Activated naive CD4-positive, alpha-beta T cell treated with anti-CD3 and anti-CD28 coated beads, Interleukin-2, amount 10 ng/mL, durations not matched to agents 7 days and 5 days (primary cell): ENCODE measurements around the gene LIMCH1.
"Not testable (repeated sequence)": the region's sequence is repeated elsewhere in the genome, so short reads cannot be mapped to it uniquely, and the experiment has no call there.

Experiments used
- CTCF ChIA-PET: fragments of 350-600 bp; sonication (Branson Sonifier 250); formaldehyde crosslinking; loops from one replicate; lab custom pipeline; 2021; ENCODE audit warnings: antibody characterized with exemption; lab: Charles Lee
- DNase-seq: peaks from one replicate; pipeline ENCODE4 v3.0.0-alpha.2; 2020
- H3K27ac Mint-ChIP-seq: one replicate; pipeline ENCODE4 v1.8.0; 2021; ENCODE audit warnings: mild to moderate bottlenecking, moderate library complexity, mixed read lengths
- H3K27me3 Mint-ChIP-seq: one replicate; pipeline ENCODE4 v1.8.0; 2021; ENCODE audit warnings: mild to moderate bottlenecking, mixed read lengths
- H3K36me3 Mint-ChIP-seq: one replicate; pipeline ENCODE4 v1.8.0; 2021; ENCODE audit warnings: mixed read lengths
- H3K4me1 Mint-ChIP-seq: one replicate; pipeline ENCODE4 v1.8.0; 2021; ENCODE audit warnings: mixed read lengths
- H3K4me3 Mint-ChIP-seq: one replicate; pipeline ENCODE4 v1.8.0; 2021; ENCODE audit warnings: mild to moderate bottlenecking, moderate library complexity, mixed read lengths
- H3K9me3 Mint-ChIP-seq: one replicate; pipeline ENCODE4 v1.8.0; 2021; ENCODE audit warnings: mixed read lengths

The LIMCH1 gene, protein sequence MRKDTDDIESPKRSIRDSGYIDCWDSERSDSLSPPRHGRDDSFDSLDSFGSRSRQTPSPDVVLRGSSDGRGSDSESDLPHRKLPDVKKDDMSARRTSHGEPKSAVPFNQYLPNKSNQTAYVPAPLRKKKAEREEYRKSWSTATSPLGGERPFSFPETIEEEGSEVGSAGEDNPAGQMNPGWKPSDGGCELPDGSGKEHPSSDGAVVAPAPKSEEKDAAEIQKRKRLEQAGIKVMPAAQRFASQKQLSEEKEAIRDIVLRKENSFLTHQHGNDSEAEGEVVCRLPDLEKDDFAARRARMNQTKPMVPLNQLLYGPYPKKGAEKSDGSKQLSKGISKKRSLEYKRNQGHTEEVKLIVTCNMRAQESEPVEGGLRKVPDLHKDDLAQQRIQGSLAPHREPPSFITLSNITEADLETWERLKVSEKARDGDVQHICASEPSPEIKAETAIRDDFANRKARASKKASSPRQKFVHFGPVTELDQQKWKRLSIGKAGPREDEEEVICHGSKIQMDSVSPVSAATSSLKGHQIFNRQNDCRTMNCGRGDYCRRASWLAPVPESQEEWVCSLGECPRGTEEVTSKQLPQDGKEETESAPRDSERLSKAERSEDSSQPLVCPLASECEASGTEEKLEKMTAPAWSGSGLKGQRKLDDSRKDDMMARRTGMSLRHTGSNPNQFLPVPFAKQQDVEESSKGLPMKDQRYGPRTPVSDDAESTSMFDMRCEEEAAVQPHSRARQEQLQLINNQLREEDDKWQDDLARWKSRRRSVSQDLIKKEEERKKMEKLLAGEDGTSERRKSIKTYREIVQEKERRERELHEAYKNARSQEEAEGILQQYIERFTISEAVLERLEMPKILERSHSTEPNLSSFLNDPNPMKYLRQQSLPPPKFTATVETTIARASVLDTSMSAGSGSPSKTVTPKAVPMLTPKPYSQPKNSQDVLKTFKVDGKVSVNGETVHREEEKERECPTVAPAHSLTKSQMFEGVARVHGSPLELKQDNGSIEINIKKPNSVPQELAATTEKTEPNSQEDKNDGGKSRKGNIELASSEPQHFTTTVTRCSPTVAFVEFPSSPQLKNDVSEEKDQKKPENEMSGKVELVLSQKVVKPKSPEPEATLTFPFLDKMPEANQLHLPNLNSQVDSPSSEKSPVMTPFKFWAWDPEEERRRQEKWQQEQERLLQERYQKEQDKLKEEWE (N-terminal part only)

DNA sequence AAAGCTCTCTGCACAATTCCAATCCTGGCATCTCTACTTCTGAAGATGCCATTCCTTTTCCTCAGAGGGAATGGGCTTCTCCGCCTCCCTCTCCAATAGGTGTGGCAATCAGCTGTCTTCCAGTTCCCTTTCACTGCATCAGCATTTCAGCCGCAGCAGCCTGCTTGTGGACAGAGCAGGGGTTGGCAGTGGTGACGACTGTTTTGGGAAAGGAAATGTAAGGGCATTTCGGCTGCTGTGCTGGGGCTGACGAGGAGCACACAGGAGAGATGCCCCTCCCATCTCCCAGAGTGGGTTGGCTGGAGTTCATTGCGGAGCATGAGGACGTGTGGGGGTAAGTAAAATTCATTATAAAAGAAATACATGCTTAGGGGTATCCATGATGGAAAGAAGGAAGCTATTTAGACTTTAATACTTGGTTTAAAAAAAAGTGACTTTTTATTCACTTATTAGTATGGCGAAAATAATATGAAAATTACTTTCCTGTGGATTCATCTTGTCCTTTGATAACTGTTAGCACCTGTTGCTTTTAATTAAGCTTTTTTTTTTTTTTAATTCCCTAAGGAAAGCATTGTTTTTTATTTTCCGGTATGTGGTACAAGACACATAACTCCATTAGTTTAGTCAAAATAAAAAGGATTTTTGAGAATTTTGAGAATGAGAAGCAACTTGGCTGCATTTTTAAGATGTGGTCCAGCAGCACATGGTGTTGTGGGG is at the start of gene LIMCH1:
LIMCH1 (plus strand) TSS at position 141 of the 717 bp plus-strand sequence. CDS start 67,839 bp downstream, outside the sequence.
- Mint-ChIP-seq H3K4me3 (no peak within 1 kb of the TSS), H3K9me3 (no peaks in the 10 kb centered on the region), H3K27ac (no peak within 1 kb of the TSS), H3K27me3 (no peaks in the 10 kb centered on the region), H3K4me1 (no peaks in the 10 kb centered on the region), H3K36me3 (no peaks in the 10 kb centered on the region)
- CTCF ChIA-PET, result no interaction called here
- no peak for DNase-seq

DNA sequence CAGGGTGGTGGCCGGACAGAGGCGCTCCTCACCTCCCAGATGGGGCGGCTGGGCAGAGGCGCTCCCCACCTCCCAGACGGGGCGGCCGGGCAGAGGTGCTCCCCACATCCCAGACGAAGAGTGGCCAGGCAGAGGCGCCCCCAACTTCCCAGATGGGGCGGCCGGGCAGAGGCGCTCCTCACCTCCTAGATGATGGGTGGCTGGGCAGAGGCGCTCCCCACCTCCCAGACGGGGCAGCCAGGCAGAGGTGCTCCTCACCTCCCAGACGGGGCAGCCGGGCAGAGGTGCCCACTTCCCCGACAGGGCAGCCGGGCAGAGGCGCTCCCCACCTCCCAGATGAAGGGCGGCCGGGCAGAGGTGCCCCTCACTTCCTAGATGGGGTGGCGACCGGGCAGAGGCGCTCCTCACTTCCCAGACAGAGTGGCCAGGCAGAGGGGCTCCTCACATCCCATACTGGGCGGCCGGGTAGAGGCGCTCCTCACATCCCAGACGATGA is 46.8 kb upstream of the LIMCH1 start:
- H3K27me3 Mint-ChIP-seq, H3K9me3 Mint-ChIP-seq, H3K4me1 Mint-ChIP-seq, H3K36me3 Mint-ChIP-seq, H3K27ac Mint-ChIP-seq, CTCF ChIA-PET, H3K4me3 Mint-ChIP-seq, DNase-seq: not testable (repeated sequence)

- no peaks in the 10 kb centered on the region for H3K27me3 Mint-ChIP-seq
- H3K4me1 Mint-ChIP-seq, result no peaks in the 10 kb centered on the region
- peaks cover 5% of the 10 kb centered on the region for H3K9me3 Mint-ChIP-seq
- no peaks in the 10 kb centered on the region for H3K36me3 Mint-ChIP-seq
- H3K27ac Mint-ChIP-seq, result no peak overlapping the region
- CTCF ChIA-PET, result no interaction called here
- DNase-seq, result no peak
- no peak overlapping the region for H3K4me3 Mint-ChIP-seq
Observed at GRCh38 chr4:41496977-41497376, 41.0 kb upstream of the LIMCH1 start.

- Mint-ChIP-seq H3K4me1 (no peaks in the 10 kb centered on the region), H3K4me3 (no peak overlapping the region), H3K27me3 (no peaks in the 10 kb centered on the region), H3K36me3 (no peaks in the 10 kb centered on the region), H3K27ac (no peak overlapping the region), H3K9me3 (peaks cover 3% of the 10 kb centered on the region)
- DNase-seq, result no peak
- CTCF ChIA-PET, result no interaction called here
Observed at GRCh38 chr4:41498177-41498576, 39.8 kb upstream of the LIMCH1 start.

DNA sequence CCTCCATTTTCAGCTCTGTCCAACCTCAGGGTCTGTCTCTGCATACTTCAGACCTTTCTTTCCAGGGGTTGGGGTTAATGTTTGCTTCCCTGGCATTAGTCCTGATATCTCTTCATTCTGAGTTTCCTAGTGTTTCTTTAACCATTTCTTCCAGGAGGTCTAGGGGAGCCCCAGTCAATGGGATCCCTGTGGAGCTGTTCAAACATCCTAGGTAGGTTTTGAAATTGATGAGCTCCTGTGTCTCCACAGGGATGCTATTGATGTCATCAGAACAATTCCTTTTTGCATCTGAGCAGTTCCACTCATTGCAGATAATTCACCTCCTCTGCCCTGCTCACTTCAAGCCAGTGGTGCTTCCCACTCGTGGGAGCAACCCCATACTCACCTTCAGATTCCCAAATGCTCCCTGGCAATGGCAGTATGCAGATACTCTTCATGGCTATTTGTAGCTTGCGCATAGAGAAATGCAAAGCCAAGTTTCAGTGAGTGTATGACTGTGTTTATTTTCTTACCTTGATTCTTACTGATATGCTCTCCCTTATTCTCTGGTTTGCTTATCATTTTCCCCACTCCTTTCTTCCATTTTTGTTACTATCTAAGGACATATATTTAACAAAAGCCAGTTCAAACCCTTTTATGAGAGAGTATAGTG is 33.7 kb upstream of the LIMCH1 start:
- DNase-seq, result no peak
- Mint-ChIP-seq H3K27me3 (no peaks in the 10 kb centered on the region), H3K27ac (no peak overlapping the region)

GRCh38 chr4:41505161-41505661 is 32.7 kb upstream of the LIMCH1 start:
- DNase-seq, result no peak
- Mint-ChIP-seq H3K27me3 (no peaks in the 10 kb centered on the region), H3K36me3 (no peaks in the 10 kb centered on the region), H3K27ac (no peak overlapping the region), H3K4me3 (no peak overlapping the region), H3K4me1 (no peaks in the 10 kb centered on the region), H3K9me3 (peaks cover 5% of the 10 kb centered on the region)
- CTCF ChIA-PET, result no interaction called here

More for the DNA sequence above, 33.7 kb upstream of the LIMCH1 start:
- CTCF ChIA-PET, result no interaction called here
- H3K36me3 Mint-ChIP-seq, result no peaks in the 10 kb centered on the region
- peaks cover 5% of the 10 kb centered on the region for H3K9me3 Mint-ChIP-seq
- no peak overlapping the region for H3K4me3 Mint-ChIP-seq
- H3K4me1 Mint-ChIP-seq, result no peaks in the 10 kb centered on the region

DNA sequence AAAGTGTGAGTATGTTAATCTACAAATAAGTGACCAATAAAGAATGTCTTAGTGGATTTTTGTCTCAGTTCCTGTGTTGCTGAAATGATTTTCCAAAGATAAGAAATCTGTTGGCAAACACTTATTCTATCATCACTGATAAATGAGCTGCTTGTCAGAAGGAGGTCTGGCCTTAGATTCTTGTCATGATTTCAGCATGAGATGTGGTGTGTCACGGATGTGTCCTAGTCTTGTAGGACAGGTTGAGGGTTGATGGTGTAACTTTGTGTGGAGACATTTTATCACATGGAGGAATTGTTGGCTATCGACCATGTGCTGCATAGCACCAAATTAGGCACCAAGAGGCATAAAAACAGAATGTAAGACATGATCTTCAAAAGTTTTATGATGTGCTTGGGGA is 31.8 kb upstream of the LIMCH1 start:
- Mint-ChIP-seq H3K9me3 (peaks cover 5% of the 10 kb centered on the region), H3K27me3 (no peaks in the 10 kb centered on the region), H3K36me3 (no peaks in the 10 kb centered on the region), H3K4me1 (no peaks in the 10 kb centered on the region), H3K4me3 (no peak overlapping the region), H3K27ac (no peak overlapping the region)
- CTCF ChIA-PET, result no interaction called here
- DNase-seq, result no peak

- Mint-ChIP-seq H3K9me3 (peaks cover 2% of the 10 kb centered on the region), H3K27me3 (no peaks in the 10 kb centered on the region), H3K27ac (no peak overlapping the region), H3K4me1 (no peaks in the 10 kb centered on the region), H3K36me3 (no peaks in the 10 kb centered on the region), H3K4me3 (no peak overlapping the region)
- no peak for DNase-seq
- CTCF ChIA-PET, result no interaction called here
Observed at GRCh38 chr4:41507291-41507947, 30.5 kb upstream of the LIMCH1 start.

GRCh38 chr4:41509451-41509866 is 28.5 kb upstream of the LIMCH1 start:
- no peaks in the 10 kb centered on the region for H3K36me3 Mint-ChIP-seq
- no peak overlapping the region for H3K27ac Mint-ChIP-seq
- DNase-seq, result no peak
- no peaks in the 10 kb centered on the region for H3K4me1 Mint-ChIP-seq
- CTCF ChIA-PET, result no interaction called here
- H3K4me3 Mint-ChIP-seq, result no peak overlapping the region
- H3K27me3 Mint-ChIP-seq, result no peaks in the 10 kb centered on the region
- H3K9me3 Mint-ChIP-seq, result no peaks in the 10 kb centered on the region

DNA sequence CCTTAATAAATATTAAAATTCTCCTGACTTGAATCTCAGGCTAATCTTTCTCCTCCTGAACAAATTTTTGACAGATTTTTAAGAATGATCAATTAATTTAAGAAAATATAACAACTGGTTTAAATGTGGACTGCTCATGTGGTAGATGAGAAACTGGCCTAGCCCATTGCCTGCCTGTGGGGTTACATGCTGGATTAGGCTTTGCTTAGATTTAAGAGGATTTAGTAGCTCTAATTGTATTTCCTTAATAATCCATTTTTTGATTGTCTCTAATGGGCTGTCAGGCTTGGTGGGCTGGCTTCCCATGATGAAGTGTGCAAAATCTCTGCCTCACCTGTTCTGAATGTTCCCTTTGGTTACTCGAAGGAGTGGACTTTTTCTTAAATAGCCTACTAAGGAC is 27.8 kb upstream of the LIMCH1 start:
- no peak overlapping the region for H3K4me3 Mint-ChIP-seq
- H3K9me3 Mint-ChIP-seq, result no peaks in the 10 kb centered on the region
- H3K4me1 Mint-ChIP-seq, result no peaks in the 10 kb centered on the region
- DNase-seq, result no peak
- no peaks in the 10 kb centered on the region for H3K27me3 Mint-ChIP-seq
- H3K36me3 Mint-ChIP-seq, result no peaks in the 10 kb centered on the region
- CTCF ChIA-PET, result no interaction called here
- no peak overlapping the region for H3K27ac Mint-ChIP-seq

GRCh38 chr4:41512136-41512535 is 25.8 kb upstream of the LIMCH1 start:
- Mint-ChIP-seq H3K27me3 (no peaks in the 10 kb centered on the region), H3K36me3 (no peaks in the 10 kb centered on the region), H3K9me3 (no peaks in the 10 kb centered on the region), H3K4me1 (no peaks in the 10 kb centered on the region), H3K4me3 (no peak overlapping the region), H3K27ac (no peak overlapping the region)
- CTCF ChIA-PET, result no interaction called here
- DNase-seq, result no peak

DNA sequence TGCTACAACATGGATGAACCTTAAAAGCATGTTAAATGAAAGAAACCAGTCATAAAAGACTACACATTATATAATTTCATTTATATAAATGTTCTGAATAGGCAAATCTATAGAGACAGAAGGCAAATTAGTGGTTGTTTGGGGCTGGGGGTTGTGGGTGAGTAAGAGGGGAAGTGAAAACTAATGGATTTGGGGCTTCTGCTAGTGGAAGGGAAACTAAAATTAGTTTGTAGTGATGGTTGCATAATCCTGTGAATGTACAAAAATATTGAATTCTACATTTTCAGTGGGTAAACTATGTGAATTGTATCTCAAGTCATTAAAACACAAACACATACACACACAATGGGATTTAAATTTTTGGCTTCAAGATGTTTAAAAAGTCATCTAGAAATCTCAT is 25.4 kb upstream of the LIMCH1 start:
- Mint-ChIP-seq H3K27me3 (no peaks in the 10 kb centered on the region), H3K4me3 (no peak overlapping the region), H3K9me3 (no peaks in the 10 kb centered on the region), H3K4me1 (no peaks in the 10 kb centered on the region), H3K36me3 (no peaks in the 10 kb centered on the region), H3K27ac (no peak overlapping the region)
- DNase-seq, result no peak
- CTCF ChIA-PET, result no interaction called here

DNA sequence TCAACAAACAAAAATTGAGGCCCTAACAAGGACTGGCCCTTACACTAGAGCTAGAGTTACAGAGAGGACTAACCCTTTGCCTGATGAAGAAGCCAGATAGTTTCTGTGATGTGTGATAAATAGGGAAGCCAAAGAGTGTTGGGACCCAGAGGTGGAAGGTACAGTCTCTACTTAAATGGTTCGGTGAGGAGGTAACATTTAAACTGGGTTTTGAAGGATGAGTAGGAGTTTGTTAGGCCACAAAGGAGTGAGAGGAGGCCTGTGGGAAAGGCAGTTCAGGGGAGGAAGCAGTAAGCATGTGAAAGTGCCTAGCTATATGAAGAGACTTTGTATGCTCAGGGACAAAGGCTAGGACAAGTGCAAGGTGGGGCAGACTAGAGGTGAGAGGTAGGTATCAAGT is 23.8 kb upstream of the LIMCH1 start:
- Mint-ChIP-seq H3K27me3 (no peaks in the 10 kb centered on the region), H3K4me1 (no peaks in the 10 kb centered on the region), H3K9me3 (no peaks in the 10 kb centered on the region), H3K4me3 (no peak overlapping the region), H3K27ac (no peak overlapping the region), H3K36me3 (no peaks in the 10 kb centered on the region)
- DNase-seq, result no peak
- CTCF ChIA-PET, result no interaction called here
